Stimulated activated CD8-positive, alpha-beta memory T cell treated with anti-CD3 and anti-CD28 coated beads, Interleukin-7, amount 100 ng/mL, for 24 hours (primary cell): Measurements from ENCODE around the gene PLD6.
"Not testable (repeated sequence)": the region's sequence is repeated elsewhere in the genome, so short reads cannot be mapped to it uniquely, and the experiment has no call there.

Experiments used
- DNase-seq: peaks from one replicate; pipeline ENCODE4 v3.0.0-alpha.2; 2020; ENCODE audit warnings: low read depth

PLD6 gene

GRCh38 chr17:17175917-17176316 lies 30.2 kb downstream of the PLD6 start:
- no peak for DNase-seq

- DNase-seq, result no peak
Measured at GRCh38 chr17:17175340-17175739, 30.8 kb downstream of the PLD6 start.

- DNase-seq, result no peak
Measured at GRCh38 chr17:17173921-17174320, 32.2 kb downstream of the PLD6 start.

GRCh38 chr17:17172990-17173389 lies 33.1 kb downstream of the PLD6 start:
- DNase-seq, result no peak

- no peak for DNase-seq
Measured at GRCh38 chr17:17172001-17172939, 33.9 kb downstream of the PLD6 start.

GRCh38 chr17:17171186-17171585 lies 34.9 kb downstream of the PLD6 start:
- no peak for DNase-seq

- no peak for DNase-seq
Measured at GRCh38 chr17:17170346-17170985, 35.7 kb downstream of the PLD6 start.

GRCh38 chr17:17169396-17169795 lies 36.7 kb downstream of the PLD6 start:
- DNase-seq, result no peak

GRCh38 chr17:17168401-17168800 lies 37.7 kb downstream of the PLD6 start:
- no peak for DNase-seq

GRCh38 chr17:17167986-17168385 lies 38.1 kb downstream of the PLD6 start:
- no peak for DNase-seq

- no peak for DNase-seq
Measured at GRCh38 chr17:17167356-17167755, 38.8 kb downstream of the PLD6 start.

- no peak for DNase-seq
Measured at GRCh38 chr17:17166446-17166845, 39.7 kb downstream of the PLD6 start.

- no peak for DNase-seq
Measured at GRCh38 chr17:17165666-17166308, 40.3 kb downstream of the PLD6 start.

GRCh38 chr17:17164676-17165075 lies 41.5 kb downstream of the PLD6 start:
- no peak for DNase-seq

- DNase-seq, result no peak
Measured at GRCh38 chr17:17164156-17164555, 42.0 kb downstream of the PLD6 start.

- DNase-seq, result no peak
Measured at GRCh38 chr17:17161759-17162158, 44.4 kb downstream of the PLD6 start.

- DNase-seq, result no peak
Measured at GRCh38 chr17:17161121-17161520, 45.0 kb downstream of the PLD6 start.

GRCh38 chr17:17159571-17159970 lies 46.6 kb downstream of the PLD6 start:
- DNase-seq, result no peak

- DNase-seq, result not testable (repeated sequence)
Measured at GRCh38 chr17:17158506-17158905, 47.6 kb downstream of the PLD6 start.

GRCh38 chr17:17157041-17157440 lies 49.1 kb downstream of the PLD6 start:
- DNase-seq, result no peak

GRCh38 chr17:17156511-17156910 lies 49.6 kb downstream of the PLD6 start:
- DNase-seq, result no peak

GRCh38 chr17:17156107-17156506 lies 50.0 kb downstream of the PLD6 start:
- no peak for DNase-seq

- no peak for DNase-seq
Measured at GRCh38 chr17:17155568-17155967, 50.6 kb downstream of the PLD6 start.
